Glutamatergic neuron (in vitro differentiated cells): ENCODE data around the gene C1GALT1C1L. TPM values are rescaled to one million over a fixed set of nuclear protein-coding genes. Genes with fewer than 3 reads are reported as not detected.
A peak's percentile ranks its signal among the peaks of the same experiment; 100 is the strongest.
"Not testable (repeated sequence)": the region's sequence is repeated elsewhere in the genome, so short reads cannot be mapped to it uniquely, and the experiment has no call there.

Experiments used
- DNase-seq: peaks from one replicate; pipeline ENCODE4 v3.0.0; 2022
- H3K27ac Mint-ChIP-seq: one replicate; pipeline ENCODE4 v1.8.0; 2020; ENCODE audit warnings: mild to moderate bottlenecking, mixed read lengths, inconsistent platforms; ENCODE audit not compliant: unreplicated experiment
- H3K27me3 Mint-ChIP-seq: one replicate; pipeline ENCODE4 v1.8.0; 2020; ENCODE audit warnings: mild to moderate bottlenecking, moderate library complexity, mixed read lengths, inconsistent platforms; ENCODE audit not compliant: unreplicated experiment
- H3K36me3 Mint-ChIP-seq: one replicate; pipeline ENCODE4 v1.8.0; 2020; ENCODE audit warnings: mild to moderate bottlenecking, mixed read lengths, inconsistent platforms; ENCODE audit not compliant: unreplicated experiment
- H3K4me1 Mint-ChIP-seq: one replicate; pipeline ENCODE4 v1.8.0; 2020; ENCODE audit warnings: mild to moderate bottlenecking, low read depth, mixed read lengths, inconsistent platforms; ENCODE audit not compliant: unreplicated experiment
- H3K4me3 Mint-ChIP-seq: one replicate; pipeline ENCODE4 v1.8.0; 2020; ENCODE audit warnings: mild to moderate bottlenecking, mixed read lengths, inconsistent platforms; ENCODE audit not compliant: unreplicated experiment
- H3K9me3 Mint-ChIP-seq: one replicate; pipeline ENCODE4 v1.8.0; 2020; ENCODE audit warnings: mild to moderate bottlenecking, moderate library complexity, mixed read lengths, inconsistent platforms; ENCODE audit not compliant: unreplicated experiment
- total RNA-seq: library from RNA; stranded (reverse); fragmentation: NEBNext Ultra II Directional; extraction: Animal tissue kit (Norgen Biotek cat#: 25700); gene quantifications from one replicate; pipeline ENCODE4 v1.2.1, GENCODE V29; 2021; ENCODE audit not compliant: unreplicated experiment
- TF ChIP-seq, protein P1 (sequence below): fragments of 200-600 bp; sonication (generic); IDR thresholded peaks from one replicate; pipeline ENCODE4 v1.5.0; 2021; ENCODE audit not compliant: partially characterized antibody, unreplicated experiment

Gene C1GALT1C1L
- total RNA-seq, 1 donor from 2014 or later: 0.49 TPM

DNA sequence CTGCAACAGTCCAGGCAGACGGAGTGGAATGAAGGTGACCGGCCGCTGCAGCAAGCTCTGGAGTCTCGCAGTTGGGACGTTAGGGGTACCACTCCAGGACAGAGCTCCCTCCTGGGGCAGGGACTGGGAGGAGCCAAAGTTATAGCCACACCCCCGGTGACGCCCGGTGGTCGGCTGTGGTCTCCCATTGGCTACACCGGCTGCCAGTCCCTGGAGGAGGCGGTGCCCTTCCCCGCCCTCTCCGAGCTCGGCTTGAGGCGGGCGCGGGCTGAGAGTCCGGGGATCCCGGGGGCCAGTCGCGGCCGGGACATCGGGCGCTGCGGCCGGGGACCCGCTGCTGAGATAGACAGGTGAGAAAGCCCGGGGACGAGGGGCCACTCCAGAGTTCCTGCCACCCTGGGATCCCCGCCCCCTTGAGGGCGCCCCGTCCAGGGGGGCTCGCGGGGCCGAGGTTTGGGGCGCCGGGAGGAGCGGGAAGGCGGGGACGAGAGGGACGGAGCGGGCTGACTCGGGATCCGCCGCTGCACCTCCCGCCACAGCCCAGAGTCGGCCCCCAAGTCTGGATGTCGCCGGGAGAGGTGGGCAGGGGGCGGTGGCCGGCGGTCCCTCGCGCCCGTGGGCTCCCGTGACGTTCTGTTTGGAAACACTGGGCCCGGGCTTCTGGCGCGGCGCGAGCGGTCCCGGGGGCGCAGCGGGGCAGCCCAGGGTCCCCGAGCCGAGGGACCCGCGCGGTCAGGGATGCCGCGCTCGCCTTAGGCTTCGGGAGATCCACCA lies 39.0 kb downstream of the C1GALT1C1L start, which contains the start of gene PLEKHH2:
Gene PLEKHH2, plus strand, starts transcription at position 231 of the 774 bp plus-strand sequence. CDS start 7,414 bp downstream, outside the sequence.
- peak within 1 kb of the TSS; percentile 87 for H3K4me3 Mint-ChIP-seq
- H3K27ac Mint-ChIP-seq: no peak within 1 kb of the TSS

DNA sequence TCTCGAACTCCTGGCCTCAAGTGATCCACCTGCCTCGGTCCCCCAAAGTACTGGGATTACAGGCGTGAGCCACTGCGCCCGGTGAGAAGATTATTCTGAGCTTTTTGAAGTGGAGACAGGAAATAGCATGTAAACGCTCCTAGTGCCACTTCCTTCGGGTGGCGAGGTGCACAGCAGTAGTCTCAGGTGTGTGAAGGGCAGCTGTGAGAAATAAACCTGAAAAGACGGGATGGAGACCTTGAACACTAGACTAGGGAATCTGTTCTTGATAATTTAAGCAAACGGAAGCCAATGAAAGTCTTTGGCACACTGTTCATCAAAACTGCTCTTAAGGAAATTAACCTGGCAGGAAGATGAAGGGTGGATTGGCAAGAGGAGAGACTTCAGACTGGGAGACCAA lies 39.6 kb downstream of the C1GALT1C1L start:
- Mint-ChIP-seq H3K27me3 (peaks cover 2% of the 10 kb centered on the region), H3K4me1 (peaks cover 4% of the 10 kb centered on the region), H3K4me3 (peak overlapping the region; percentile 87), H3K9me3 (peaks cover 4% of the 10 kb centered on the region), H3K36me3 (no peaks in the 10 kb centered on the region), H3K27ac (no peak overlapping the region)
- DNase-seq: no peak
- TF ChIP-seq, protein P1, sequence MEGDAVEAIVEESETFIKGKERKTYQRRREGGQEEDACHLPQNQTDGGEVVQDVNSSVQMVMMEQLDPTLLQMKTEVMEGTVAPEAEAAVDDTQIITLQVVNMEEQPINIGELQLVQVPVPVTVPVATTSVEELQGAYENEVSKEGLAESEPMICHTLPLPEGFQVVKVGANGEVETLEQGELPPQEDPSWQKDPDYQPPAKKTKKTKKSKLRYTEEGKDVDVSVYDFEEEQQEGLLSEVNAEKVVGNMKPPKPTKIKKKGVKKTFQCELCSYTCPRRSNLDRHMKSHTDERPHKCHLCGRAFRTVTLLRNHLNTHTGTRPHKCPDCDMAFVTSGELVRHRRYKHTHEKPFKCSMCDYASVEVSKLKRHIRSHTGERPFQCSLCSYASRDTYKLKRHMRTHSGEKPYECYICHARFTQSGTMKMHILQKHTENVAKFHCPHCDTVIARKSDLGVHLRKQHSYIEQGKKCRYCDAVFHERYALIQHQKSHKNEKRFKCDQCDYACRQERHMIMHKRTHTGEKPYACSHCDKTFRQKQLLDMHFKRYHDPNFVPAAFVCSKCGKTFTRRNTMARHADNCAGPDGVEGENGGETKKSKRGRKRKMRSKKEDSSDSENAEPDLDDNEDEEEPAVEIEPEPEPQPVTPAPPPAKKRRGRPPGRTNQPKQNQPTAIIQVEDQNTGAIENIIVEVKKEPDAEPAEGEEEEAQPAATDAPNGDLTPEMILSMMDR: no peak

More for the DNA sequence above, 39.0 kb downstream of the C1GALT1C1L start, which contains the start of gene PLEKHH2:
- Mint-ChIP-seq H3K27me3 (peaks cover 2% of the 10 kb centered on the region), H3K36me3 (no peaks in the 10 kb centered on the region), H3K9me3 (peaks cover 4% of the 10 kb centered on the region), H3K4me1 (peaks cover 4% of the 10 kb centered on the region)
- peak; percentile 93 for DNase-seq
- TF ChIP-seq, protein P1: no peak

DNA sequence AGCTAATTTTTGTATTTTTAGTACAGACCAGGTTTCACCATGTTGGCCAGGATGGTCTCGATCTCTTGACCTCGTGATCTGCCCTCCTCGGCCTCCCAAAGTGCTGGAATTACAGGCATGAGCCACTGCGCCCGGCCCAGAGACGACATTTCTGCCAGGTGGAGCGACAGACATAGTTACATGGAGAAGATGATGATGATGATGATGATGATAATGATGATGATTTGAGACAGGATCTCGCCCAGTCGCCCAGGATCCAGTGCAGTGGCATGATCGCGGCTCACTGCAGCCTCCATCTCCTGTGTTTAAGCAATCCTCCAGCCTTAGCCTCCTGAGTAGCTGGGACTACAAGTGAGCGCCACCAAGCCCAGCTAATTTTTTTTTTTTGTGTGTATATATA lies 40.1 kb downstream of the C1GALT1C1L start:
- H3K9me3 Mint-ChIP-seq, H3K27me3 Mint-ChIP-seq, H3K27ac Mint-ChIP-seq, H3K4me1 Mint-ChIP-seq, DNase-seq, H3K36me3 Mint-ChIP-seq: not testable (repeated sequence)
- peak overlapping the region; percentile 48 for H3K4me3 Mint-ChIP-seq

DNA sequence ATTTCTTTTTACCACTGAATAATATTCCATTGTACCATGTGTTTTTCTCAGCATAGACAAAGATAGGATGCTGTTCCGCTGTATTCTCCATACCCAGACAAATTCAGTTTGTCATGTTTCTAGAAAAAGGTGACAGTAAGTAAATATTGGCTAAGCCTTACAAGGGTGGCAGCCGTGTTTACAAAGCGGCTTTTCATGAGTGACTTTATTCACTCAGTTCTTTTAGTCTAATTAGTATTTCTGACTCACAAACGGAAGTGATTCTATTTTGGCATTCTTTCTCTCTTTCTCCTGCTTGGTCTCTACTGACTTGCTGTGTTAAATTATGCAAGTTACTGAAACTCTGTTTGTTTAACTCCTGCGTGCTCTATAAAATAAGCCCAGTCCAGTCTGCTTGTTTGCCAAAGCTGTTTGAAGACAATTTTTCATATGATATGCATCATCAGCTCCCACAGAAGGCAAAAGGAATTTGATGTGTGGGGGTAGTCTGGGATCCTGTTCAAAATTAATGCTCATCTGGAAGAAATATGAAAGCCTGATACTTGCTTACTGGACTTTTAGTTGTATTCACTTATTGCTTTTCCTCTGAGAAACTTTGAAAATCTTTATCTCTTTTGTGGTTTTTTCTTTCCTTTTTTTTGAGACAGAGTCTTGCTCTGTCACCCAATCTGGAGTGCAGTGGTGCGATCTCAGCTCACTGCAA lies 41.5 kb downstream of the C1GALT1C1L start:
- no peak for DNase-seq
- Mint-ChIP-seq H3K36me3 (no peaks in the 10 kb centered on the region), H3K4me3 (no peak overlapping the region), H3K27me3 (peaks cover 2% of the 10 kb centered on the region), H3K27ac (no peak overlapping the region), H3K4me1 (peaks cover 4% of the 10 kb centered on the region), H3K9me3 (peaks cover 2% of the 10 kb centered on the region)
- TF ChIP-seq, protein P1: no peak

DNA sequence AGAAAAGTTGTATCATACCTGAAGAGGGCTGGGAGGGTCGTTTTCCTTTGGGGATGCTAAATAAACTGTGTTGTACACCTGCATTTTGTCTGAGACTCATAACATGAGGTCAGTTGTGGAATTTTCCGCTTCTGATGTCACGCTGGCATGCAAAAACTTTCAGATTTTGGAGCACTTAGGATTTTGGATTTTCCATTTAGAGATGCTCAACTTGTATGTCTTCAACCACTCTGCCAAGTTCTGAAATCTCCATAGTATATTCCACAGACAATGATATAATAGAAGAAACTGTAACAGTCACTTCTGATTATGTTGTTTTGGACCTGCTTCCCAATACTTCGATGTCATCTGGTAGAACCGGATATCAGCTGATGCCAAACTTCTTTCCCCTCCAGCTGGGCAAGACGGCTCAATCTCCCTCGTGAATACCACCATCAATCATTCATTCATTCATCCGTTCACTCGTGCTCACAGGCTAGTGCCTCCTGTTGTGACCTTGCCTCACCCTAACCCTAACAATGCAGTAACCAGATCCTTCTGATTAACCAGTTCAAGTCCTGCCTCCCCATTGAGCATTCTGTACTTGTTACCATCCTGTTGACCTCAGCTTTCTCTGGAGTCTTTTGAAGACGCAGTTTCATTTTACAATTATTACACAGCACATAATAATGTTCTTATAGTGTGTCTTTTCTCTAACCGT lies 44.5 kb downstream of the C1GALT1C1L start:
- H3K27ac Mint-ChIP-seq: no peak overlapping the region
- H3K9me3 Mint-ChIP-seq: peaks cover 2% of the 10 kb centered on the region
- no peak for DNase-seq
- peaks cover under 1% of the 10 kb centered on the region for H3K27me3 Mint-ChIP-seq
- H3K36me3 Mint-ChIP-seq: no peaks in the 10 kb centered on the region
- H3K4me3 Mint-ChIP-seq: no peak overlapping the region
- TF ChIP-seq, protein P1: no peak
- H3K4me1 Mint-ChIP-seq: peaks cover 3% of the 10 kb centered on the region
